SJCRH30 (cell line): ENCODE data around the gene DRAP1. TPM values are rescaled to one million over a fixed set of nuclear protein-coding genes. Genes with fewer than 3 reads are reported as not detected.

Experiments
- DNase-seq, 2 experiments: peaks; one replicate each; pipeline ENCODE4 v3.0.0-alpha.2; 2015 to 2020
- H3K27ac ChIP-seq: fragments of 250-450 bp; sonication (Bioruptor Pico); 2 replicates; pipeline ENCODE4 v1.5.1; 2020; ENCODE audit warnings: mild to moderate bottlenecking, moderate library complexity
- H3K27me3 ChIP-seq: fragments of 250-450 bp; sonication (Bioruptor Pico); 2 replicates; pipeline ENCODE4 v1.5.1; 2020; ENCODE audit warnings: mild to moderate bottlenecking, moderate library complexity
- H3K36me3 ChIP-seq: fragments of 250-450 bp; sonication (Bioruptor Pico); 2 replicates; pipeline ENCODE4 v1.5.1; 2020; ENCODE audit warnings: mild to moderate bottlenecking, moderate library complexity
- H3K4me1 ChIP-seq: fragments of 250-450 bp; sonication (Bioruptor Pico); 2 replicates; pipeline ENCODE4 v1.5.1; 2020; ENCODE audit warnings: mild to moderate bottlenecking, moderate library complexity
- H3K4me3 ChIP-seq: fragments of 250-450 bp; sonication (Bioruptor Pico); 2 replicates; pipeline ENCODE4 v1.5.1; 2020; ENCODE audit warnings: mild to moderate bottlenecking, moderate library complexity
- H3K9me3 ChIP-seq: fragments of 250-450 bp; sonication (Bioruptor Pico); replicated peaks from 2 replicates; pipeline ENCODE4 v1.5.1; 2020; ENCODE audit warnings: mild to moderate bottlenecking, moderate library complexity
- total RNA-seq: library from RNA; depleted of rRNA; stranded (reverse); fragments of >200 nt; shearing (Covaris generic); gene quantifications from 2 replicates; pipeline ENCODE4 v1.2.3, GENCODE V29; 2014

DRAP1 gene
- total RNA-seq, 1 experiment from 2014 or later, result 72.7 TPM

DNA sequence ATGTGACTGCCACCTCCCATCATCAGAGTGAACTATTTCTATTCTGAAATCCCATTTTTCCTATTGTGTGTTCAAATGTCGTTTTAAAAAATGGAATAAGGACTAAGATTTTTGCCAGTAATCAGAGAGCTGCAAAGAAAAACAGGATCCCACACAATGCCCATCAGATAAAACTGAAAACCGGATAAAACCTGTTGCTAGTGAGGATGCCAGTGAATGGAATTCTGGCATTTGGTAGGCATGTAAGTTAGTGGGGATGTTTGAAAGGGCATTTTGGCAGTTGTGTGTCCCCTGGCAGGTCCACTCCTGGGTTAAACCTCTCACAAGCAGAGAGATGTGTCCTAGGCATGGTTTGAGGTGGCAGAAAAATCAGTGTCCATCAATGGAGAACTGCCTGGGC lies 6.2 kb downstream of the DRAP1 start:
- no peak for DNase-seq
- H3K9me3 ChIP-seq, result no peaks in the 10 kb centered on the region

DNA sequence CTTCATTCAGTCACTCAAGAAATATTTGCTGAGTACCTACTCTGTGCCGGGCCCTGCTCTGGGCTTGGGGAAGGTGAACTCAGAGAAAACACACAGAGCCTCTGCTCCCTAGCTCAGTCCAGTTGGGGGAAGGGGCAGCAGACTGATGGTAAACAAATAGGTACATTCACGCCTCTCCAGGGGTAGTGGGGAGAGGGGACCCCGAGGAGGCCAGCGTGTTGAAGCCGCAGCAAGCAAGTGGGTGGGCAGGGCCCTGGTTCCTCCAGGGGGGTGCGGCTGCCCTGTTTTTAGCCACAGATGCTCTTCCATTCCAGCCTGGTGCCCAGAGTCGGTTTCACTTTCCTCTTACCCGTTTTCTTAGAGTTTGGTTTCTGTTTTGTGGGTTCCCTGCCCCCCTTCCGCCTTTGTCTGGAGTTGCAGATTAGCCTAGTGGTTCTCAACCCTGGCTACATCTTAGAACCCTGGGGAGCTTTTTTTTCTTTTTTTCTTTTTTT lies 8.7 kb downstream of the DRAP1 start:
- no peaks in the 10 kb centered on the region for H3K36me3 ChIP-seq
- no peaks in the 10 kb centered on the region for H3K4me1 ChIP-seq
- H3K27ac ChIP-seq, result no peak overlapping the region
- H3K4me3 ChIP-seq, result no peak overlapping the region
- H3K27me3 ChIP-seq, result no peaks in the 10 kb centered on the region
- no peak for DNase-seq
- H3K9me3 ChIP-seq, result no peaks in the 10 kb centered on the region

More for the DNA sequence above, 6.2 kb downstream of the DRAP1 start:
- no peaks in the 10 kb centered on the region for H3K36me3 ChIP-seq
- H3K4me3 ChIP-seq, result no peak overlapping the region
- no peak overlapping the region for H3K27ac ChIP-seq
- no peaks in the 10 kb centered on the region for H3K4me1 ChIP-seq
- no peaks in the 10 kb centered on the region for H3K27me3 ChIP-seq

DNA sequence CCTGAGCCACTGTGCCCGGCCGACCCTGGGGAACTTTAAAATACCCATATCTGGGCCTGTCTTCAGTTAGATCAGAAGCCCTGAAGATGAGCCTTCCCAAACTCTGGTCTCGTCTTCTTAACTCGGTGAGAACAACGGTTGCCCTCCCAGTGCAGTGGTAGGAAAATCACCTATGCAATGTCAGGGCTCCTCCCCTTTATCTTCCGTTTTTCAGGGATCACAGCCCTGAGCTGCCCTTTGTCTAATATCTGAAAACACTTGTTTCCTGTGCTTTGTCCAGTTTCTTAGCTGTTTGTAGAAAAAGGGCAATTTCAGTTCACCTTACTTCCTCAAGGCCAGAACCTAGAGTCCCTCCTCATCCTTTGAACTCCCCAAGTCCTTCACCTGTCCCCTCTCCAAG lies 9.4 kb downstream of the DRAP1 start:
- Histone ChIP-seq H3K9me3 (no peaks in the 10 kb centered on the region), H3K4me3 (no peak overlapping the region), H3K27ac (no peak overlapping the region), H3K4me1 (no peaks in the 10 kb centered on the region), H3K27me3 (no peaks in the 10 kb centered on the region), H3K36me3 (no peaks in the 10 kb centered on the region)
- DNase-seq, result no peak

DNA sequence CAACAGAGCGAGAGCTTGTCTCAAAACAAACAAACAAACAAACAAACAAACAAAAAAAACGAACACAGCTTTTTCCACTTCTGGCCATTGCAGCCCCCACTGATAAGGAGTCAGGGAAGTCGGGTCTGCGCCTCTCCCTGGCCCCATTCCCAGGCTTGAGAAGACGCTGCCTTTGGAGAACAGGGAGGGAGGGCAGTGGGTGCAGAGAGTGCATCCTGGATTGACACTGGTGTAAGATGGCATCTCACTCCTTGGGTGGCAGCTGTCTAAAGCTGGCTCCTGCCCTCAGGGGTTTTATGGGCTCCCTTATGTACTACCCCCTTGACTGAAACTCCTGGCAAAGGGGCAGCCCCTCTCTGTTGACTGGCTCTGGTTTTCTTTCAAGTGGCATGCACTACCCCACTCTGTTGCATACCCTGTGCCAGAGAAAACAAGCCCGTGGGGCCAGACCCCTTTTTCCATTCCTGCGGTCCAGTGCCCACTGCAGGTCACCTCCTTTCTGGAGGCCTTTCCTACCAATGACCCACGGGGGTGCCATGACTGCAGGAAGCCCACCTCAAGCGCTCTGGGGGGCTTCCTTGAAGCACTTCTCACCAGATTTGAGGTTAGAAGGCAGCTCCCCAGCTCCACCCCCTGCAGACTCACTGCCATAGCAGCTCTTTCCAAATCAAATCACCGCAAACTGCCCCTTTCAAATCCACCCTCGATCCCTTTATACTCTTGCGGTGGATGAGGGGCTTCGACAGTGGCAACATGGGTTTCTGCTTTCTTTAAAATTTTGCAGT lies 12.7 kb downstream of the DRAP1 start:
- H3K36me3 ChIP-seq, result no peaks in the 10 kb centered on the region
- H3K27ac ChIP-seq, result no peak overlapping the region
- no peak overlapping the region for H3K4me3 ChIP-seq
- 0 out of 2 replicates have a peak, but pooled peaks cover 4% of the 10 kb centered on the region for H3K27me3 ChIP-seq
- no peak for DNase-seq
- no peaks in the 10 kb centered on the region for H3K9me3 ChIP-seq
- H3K4me1 ChIP-seq, result peaks cover 11% of the 10 kb centered on the region; the same call in 1 of the 2 replicates

- Histone ChIP-seq H3K4me3 (no peak overlapping the region), H3K9me3 (no peaks in the 10 kb centered on the region), H3K27me3 (0 out of 2 replicates have a peak, but pooled peaks cover 4% of the 10 kb centered on the region), H3K36me3 (no peaks in the 10 kb centered on the region), H3K27ac (no peak overlapping the region), H3K4me1 (peaks cover 11% of the 10 kb centered on the region; the same call in 1 of the 2 replicates)
- DNase-seq, result peak in 1 of 2 experiments; percentile 51
Measured at GRCh38 chr11:65932558-65932919, 13.3 kb downstream of the DRAP1 start.

- Histone ChIP-seq H3K4me3 (no peak overlapping the region), H3K27ac (no peak overlapping the region), H3K9me3 (no peaks in the 10 kb centered on the region), H3K27me3 (0 out of 2 replicates have a peak, but pooled peaks cover 4% of the 10 kb centered on the region), H3K4me1 (peaks cover 23% of the 10 kb centered on the region), H3K36me3 (no peaks in the 10 kb centered on the region)
- DNase-seq, result peak in 1 of 2 experiments; percentile 69
Measured at GRCh38 chr11:65934014-65934413, 14.8 kb downstream of the DRAP1 start.

DNA sequence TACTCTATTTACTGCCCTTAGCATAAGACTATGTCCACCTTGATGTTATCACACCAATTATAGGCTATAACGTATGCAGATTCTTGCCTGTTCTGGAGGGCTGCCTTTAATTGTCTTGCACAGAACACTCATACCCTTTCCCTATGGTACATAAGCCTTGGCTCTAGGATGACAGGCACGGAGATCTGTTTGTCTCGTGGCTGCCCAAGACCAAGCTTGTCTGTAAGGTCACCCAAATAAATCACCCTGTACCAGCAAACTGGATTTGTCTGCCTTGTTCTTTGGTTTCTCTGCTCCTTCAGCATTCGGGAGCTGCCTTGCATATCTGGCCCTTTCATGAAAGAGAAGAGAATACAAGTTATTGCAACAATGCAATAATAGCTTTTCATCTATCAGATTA lies 18.5 kb downstream of the DRAP1 start:
- no peak overlapping the region for H3K27ac ChIP-seq
- no peak for DNase-seq
- peaks cover 9% of the 10 kb centered on the region; the same call in 1 of the 2 replicates for H3K27me3 ChIP-seq
- H3K9me3 ChIP-seq, result no peaks in the 10 kb centered on the region
- peaks cover 25% of the 10 kb centered on the region for H3K4me1 ChIP-seq
- H3K4me3 ChIP-seq, result no peak overlapping the region
- no peaks in the 10 kb centered on the region for H3K36me3 ChIP-seq

DNA sequence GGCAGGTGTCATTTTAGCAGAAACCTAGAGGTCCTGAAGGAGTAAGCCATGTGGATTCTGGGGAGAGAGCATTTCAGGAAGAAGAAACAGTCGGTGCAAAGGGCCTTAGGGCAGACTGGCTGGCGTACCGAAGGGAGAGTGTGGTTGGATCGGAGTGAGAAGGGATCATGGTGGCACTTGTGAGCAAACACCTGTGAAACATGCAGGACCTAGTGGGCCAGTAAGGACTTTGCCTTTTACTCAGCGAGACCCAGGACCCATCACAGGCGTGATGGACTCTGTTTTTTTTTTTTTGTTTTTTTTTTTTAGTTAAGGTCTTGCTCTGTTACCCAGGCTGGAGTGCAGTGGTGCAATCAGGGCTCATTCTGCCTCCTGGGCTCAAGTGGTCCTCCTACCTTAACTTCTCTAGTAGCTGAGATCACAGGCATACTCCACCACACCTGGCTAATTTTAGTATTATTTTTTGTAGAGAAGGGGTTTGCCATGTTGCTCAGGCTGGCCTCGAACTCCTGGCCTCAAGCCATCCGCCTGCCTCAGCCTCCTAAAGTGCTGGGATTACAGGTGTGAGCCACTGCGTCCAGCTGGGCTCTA lies 22.6 kb downstream of the DRAP1 start:
- H3K27ac ChIP-seq, result no peak overlapping the region
- H3K4me3 ChIP-seq, result no peak overlapping the region
- DNase-seq, result no peak
- peaks cover 14% of the 10 kb centered on the region for H3K4me1 ChIP-seq
- H3K27me3 ChIP-seq, result peaks cover 25% of the 10 kb centered on the region
- no peaks in the 10 kb centered on the region for H3K36me3 ChIP-seq
- H3K9me3 ChIP-seq, result no peaks in the 10 kb centered on the region

DNA sequence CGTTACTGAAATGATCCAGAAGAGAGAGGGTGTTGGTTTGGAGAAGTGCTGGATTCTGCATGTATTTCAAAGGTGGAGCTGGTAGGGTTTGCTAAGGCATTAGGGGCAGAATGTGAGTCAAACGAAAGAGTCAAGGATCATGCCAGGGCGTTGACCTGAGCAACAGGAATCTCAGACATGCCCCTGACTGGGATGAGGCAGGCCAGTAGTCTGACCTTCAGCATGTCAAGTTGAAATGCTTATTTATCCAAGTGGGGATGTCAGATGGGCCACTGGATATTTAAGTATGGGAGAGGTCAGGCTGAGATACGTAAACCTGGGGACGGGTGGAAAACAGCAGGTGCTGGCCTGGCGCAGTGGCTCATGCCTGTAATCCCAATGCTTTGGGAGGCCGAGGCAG lies 23.3 kb downstream of the DRAP1 start:
- Histone ChIP-seq H3K36me3 (no peaks in the 10 kb centered on the region), H3K27me3 (peaks cover 32% of the 10 kb centered on the region), H3K4me3 (no peak overlapping the region), H3K4me1 (peaks cover 14% of the 10 kb centered on the region), H3K27ac (no peak overlapping the region), H3K9me3 (no peaks in the 10 kb centered on the region)
- DNase-seq, result no peak

DNA sequence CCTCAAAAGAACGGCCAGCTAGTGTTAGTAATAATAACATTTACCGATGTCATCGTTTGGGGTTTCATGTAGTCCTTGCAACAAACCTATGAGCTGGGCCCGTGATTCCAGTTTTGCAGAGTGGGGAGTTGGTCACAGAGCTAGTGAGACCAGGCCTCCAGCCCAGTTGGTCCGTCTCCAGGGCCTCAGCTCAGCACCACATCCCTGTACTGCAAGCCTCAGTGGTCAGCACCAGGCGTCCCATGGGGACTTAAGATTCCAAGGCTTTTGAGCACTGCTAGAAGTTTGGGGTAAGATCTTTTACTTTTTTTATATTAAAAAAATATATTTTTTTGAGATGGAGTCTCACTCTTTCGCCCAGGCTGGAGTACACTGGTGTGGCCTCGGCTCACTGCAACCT lies 25.0 kb downstream of the DRAP1 start:
- Histone ChIP-seq H3K27me3 (peaks cover 39% of the 10 kb centered on the region), H3K4me3 (no peak overlapping the region), H3K4me1 (peaks cover under 1% of the 10 kb centered on the region; the same call in 1 of the 2 replicates), H3K9me3 (no peaks in the 10 kb centered on the region), H3K36me3 (no peaks in the 10 kb centered on the region), H3K27ac (no peak overlapping the region)
- no peak for DNase-seq

DNA sequence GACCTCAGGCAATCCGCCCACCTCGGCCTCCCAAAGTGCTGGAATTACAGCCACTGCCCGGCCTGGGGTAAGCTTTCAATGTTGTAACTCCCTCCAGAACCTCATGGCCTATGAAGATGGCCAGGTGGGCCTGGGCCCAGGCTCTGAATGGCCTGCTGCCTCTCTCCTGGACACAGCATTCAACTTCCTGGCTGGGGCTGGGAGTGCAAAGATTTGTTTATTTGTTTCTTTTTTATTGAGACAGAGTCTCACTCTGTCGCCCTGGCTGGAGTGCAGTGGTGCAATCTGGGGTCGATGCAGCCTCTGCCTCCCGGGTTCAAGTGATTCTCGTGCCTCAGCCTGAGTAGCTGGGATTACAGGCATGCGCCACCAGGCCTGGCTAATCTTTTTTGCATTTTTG lies 25.5 kb downstream of the DRAP1 start:
- H3K36me3 ChIP-seq, result no peaks in the 10 kb centered on the region
- no peak for DNase-seq
- no peaks in the 10 kb centered on the region for H3K9me3 ChIP-seq
- H3K27me3 ChIP-seq, result peaks cover 39% of the 10 kb centered on the region
- no peak overlapping the region for H3K27ac ChIP-seq
- H3K4me3 ChIP-seq, result no peak overlapping the region
- no peaks in the 10 kb centered on the region; the same call in 1 of the 2 replicates for H3K4me1 ChIP-seq

DNA sequence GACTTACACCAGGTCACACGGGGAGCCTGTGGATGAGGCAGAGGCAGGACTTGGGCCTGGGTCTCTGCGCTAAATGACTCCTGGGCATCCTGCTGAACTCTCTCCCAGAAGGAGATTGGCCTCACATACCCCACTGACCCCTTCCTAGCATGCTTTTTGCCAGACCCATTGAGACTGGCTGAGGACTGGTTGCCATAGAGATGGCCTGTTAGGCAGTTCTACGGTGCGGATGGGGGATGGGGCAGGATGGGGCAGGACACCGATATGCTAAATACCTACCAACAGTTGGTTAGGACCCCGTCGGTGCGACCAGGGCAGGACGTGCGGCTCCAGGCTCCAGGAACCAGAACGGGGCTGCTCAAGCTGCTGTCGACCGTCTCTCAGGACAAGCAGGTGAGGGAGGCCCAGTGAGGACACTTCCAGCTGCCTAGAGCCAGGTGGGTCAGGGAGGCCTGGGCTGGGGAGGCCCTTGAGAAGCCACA lies 26.2 kb downstream of the DRAP1 start, which contains the start of gene TSGA10IP:
TSGA10IP (plus strand) TSS at position 51 of the 482 bp plus-strand sequence; CDS start at position 247, 196 bp downstream.
- H3K36me3 ChIP-seq, result no peaks in the 10 kb centered on the region
- no peaks in the 10 kb centered on the region for H3K9me3 ChIP-seq
- H3K27me3 ChIP-seq, result peaks cover 39% of the 10 kb centered on the region
- no peaks in the 10 kb centered on the region; the same call in 1 of the 2 replicates for H3K4me1 ChIP-seq
- H3K27ac ChIP-seq, result no peak within 1 kb of the TSS
- DNase-seq, result no peak
- no peak within 1 kb of the TSS for H3K4me3 ChIP-seq

GRCh38 chr11:65945941-65946558 lies 26.8 kb downstream of the DRAP1 start:
- H3K4me1 ChIP-seq, result no peaks in the 10 kb centered on the region; the same call in 1 of the 2 replicates

DNA sequence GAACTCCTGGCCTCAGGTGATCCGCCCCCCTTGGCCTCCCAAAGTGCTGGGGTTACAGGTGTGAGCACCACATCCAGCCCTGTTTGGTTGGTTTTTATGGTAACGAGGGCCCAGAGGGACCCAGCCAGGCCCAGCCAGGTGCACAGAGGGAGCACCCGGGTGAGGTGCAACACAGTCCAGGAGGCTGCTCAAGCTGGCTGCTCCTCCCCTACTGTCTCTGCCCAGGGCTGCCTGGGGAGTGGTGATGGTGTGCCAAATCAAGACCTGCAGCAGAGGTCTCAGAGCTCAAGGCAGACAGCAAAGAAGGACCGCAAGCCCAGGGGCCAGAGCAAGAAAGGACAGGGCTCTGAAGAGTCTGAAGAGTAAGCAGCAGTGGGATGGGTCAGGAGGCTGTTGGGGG lies 27.4 kb downstream of the DRAP1 start:
- Histone ChIP-seq H3K4me1 (no peaks in the 10 kb centered on the region), H3K36me3 (no peaks in the 10 kb centered on the region), H3K4me3 (no peak overlapping the region), H3K27ac (no peak overlapping the region), H3K27me3 (peaks cover 39% of the 10 kb centered on the region), H3K9me3 (no peaks in the 10 kb centered on the region)
- no peak for DNase-seq

More at GRCh38 chr11:65945941-65946558, 26.8 kb downstream of the DRAP1 start:
- no peak overlapping the region for H3K27ac ChIP-seq
- H3K9me3 ChIP-seq, result no peaks in the 10 kb centered on the region
- H3K27me3 ChIP-seq, result peaks cover 39% of the 10 kb centered on the region
- H3K4me3 ChIP-seq, result no peak overlapping the region
- H3K36me3 ChIP-seq, result no peaks in the 10 kb centered on the region
- no peak for DNase-seq

DNA sequence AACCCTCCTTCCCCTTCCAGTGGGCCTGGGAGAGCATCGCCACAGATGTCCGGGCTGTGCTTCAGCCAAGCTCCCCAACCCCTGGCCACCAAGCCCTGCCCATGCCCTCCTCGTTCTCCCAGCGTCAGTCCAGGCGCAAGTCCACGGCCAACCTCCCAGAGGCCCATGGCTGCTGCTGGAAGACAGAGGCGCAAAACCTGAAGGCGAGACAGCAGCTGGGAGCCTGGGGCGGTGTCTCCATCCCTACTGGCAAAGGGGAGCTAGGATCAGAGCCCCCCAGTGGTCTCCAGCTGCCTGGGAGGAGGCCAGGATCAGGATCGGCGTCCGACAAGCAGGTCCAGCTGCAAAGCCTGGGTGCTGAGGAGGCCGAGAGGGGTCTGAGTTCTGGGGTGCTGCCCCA lies 27.9 kb downstream of the DRAP1 start:
- no peaks in the 10 kb centered on the region for H3K4me1 ChIP-seq
- peak; percentile 56 to 62 for DNase-seq
- no peak overlapping the region for H3K27ac ChIP-seq
- H3K36me3 ChIP-seq, result no peaks in the 10 kb centered on the region
- H3K27me3 ChIP-seq, result peaks cover 39% of the 10 kb centered on the region
- H3K4me3 ChIP-seq, result no peak overlapping the region
- H3K9me3 ChIP-seq, result no peaks in the 10 kb centered on the region
